Activated CD8-positive, alpha-beta memory T cell treated with anti-CD3 and anti-CD28 coated beads for 48 hours (primary cell): ENCODE data around the gene ARID5A.
A peak's percentile ranks its signal among the peaks of the same experiment; 100 is the strongest.

Experiments
- DNase-seq, 3 experiments: peaks; one replicate each; pipeline ENCODE4 v3.0.0-alpha.2; 2020; ENCODE audit warnings: low read depth in 2 of 3, low spot score in 2 of 3

Gene ARID5A

GRCh38 chr2:96527286-96528005, 9.1 kb upstream of the ARID5A start:
- peak in 2 of 3 experiments; percentile 54 to 56 for DNase-seq

GRCh38 chr2:96528006-96528699, 8.4 kb upstream of the ARID5A start:
- DNase-seq = peak in 1 of 3 experiments; percentile 42

DNA sequence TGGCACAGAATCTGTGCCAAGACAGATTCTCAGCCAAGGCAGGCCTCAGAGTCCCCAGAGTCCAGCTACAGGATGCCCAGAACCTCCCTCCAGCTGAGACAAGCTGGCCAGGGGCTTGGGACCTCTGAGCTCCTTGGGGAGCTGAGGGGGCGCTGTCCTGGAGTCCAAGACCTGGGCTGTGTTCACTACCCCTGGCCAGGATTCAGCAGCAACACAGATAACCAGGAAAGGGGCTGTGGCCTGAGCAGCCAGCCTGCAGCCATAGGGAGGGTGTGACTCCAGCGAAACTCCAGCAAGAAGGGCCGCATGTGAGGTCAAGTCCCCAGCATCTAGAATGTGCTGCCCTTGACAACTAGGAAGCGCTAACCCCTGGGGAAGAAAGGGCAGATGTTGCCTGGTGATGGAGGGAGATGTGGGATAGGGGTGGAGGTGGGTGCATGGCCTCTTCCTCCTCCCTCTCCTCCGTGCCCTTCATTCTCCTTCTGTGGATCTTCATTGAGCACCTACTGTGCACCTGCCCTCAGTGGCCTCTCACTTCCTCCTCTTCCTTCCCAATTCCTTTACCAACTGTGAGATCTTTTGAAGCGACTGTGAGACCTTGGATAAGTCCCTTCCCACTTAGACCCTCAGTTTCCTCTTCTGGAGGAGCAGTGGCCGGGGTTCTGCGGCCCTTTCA, 7.7 kb upstream of the ARID5A start:
- no peak for DNase-seq

GRCh38 chr2:96529376-96530143, 7.0 kb upstream of the ARID5A start:
- no peak for DNase-seq

GRCh38 chr2:96530144-96530430, 6.5 kb upstream of the ARID5A start:
- DNase-seq = no peak

- no peak for DNase-seq
Measured at GRCh38 chr2:96530474-96531357, 5.8 kb upstream of the ARID5A start.

- DNase-seq = no peak
Measured at GRCh38 chr2:96531366-96531765, 5.2 kb upstream of the ARID5A start.

DNA sequence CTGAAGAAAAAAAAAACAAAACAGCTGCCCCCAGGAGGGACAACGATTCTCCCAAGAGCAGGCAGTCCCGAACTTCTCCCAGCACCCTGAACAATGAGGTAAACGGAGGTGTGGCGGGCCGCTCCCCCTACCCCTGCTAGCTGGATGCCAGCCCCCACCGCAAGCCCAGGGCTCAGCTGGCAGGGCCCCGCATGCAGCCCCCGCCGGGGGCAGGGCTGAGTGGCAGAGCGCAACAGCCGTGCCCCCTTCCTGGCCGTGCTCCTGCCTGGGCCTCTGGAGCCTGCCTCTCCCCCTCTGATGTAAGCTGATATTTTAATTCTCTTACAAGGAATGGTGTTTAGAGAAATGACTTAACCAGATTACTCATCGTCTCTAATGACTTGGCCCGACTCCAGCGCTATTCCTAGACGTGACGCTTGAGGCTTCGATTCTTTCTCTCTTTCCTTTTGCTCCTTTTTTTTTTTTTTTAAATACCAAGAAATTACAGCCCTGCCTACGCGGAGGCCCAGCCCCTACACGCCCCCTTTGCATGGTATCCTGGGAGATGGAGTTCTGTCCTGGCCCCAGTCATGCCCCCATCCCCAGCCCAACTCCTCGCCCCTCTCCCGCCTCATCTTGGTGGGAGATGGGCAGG, 4.6 kb upstream of the ARID5A start:
- peak in 1 of 3 experiments; percentile 61 for DNase-seq

DNA sequence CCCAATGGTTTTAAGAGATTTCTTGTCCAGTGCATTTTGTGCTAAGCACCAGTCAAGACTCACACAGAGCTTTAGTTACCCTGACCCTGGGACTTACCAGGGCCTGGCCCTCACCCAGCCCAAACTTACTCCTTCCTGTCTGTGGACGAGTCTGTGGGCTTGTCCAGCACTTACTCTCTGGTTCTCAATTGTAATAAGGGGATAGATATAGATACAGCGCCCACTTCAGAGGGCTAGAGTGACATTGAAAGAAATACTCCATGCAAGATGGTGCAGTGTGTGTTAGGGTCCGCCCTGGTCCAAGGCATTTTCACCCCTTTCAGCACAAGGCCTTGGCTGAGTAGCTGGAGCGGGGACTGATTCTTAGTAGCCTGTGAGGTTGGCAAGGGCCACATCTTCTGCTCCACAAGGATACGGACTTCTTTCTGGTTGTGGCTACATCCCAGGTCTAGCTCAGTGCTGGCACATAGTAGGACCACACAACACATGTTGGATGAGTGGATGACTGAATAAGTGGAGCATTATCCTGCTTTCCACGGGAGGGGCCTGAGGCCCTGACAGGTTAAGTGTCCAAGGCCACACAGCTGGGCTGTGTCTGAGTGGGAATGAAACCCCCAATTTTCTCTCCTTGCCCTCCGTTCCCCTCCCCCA, 3.8 kb upstream of the ARID5A start:
- no peak for DNase-seq

DNA sequence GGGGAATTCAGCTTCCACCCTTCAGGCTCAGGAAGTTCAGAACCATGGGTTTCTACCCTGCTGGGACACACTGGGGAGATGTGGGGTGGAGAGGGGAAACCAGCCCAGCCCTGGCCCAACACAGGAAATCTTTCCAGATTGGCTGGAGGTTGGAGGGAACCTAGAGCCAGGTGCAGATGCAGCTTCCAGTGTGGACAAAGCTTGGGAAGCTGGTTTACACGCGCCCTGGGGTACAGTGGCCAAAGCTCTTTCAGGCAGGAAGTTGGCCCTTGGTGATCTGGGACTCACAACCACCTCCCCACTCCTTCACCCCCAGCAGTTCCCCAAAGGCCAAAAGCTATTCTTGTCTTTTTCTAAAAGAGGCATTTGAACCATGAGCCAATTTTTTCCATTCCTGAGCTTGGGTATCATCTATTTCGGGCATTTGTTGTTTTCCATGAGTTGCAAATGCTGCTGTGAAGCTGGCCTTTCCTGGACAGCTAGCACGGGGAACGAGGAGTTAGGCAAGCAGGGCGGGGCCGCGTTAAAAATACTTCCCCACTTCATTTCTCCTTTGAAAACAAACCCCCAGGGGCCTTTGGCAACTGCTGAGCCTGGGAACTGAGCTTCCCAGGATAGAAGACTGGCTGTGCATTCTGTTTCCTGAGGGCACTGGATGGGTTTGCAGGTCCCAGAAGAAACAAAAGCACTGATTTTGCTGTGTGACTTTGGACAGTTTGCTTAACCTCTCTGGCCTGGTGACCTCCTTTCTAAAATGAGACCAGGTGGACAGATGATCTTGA, 3.1 kb upstream of the ARID5A start:
- no peak for DNase-seq

DNA sequence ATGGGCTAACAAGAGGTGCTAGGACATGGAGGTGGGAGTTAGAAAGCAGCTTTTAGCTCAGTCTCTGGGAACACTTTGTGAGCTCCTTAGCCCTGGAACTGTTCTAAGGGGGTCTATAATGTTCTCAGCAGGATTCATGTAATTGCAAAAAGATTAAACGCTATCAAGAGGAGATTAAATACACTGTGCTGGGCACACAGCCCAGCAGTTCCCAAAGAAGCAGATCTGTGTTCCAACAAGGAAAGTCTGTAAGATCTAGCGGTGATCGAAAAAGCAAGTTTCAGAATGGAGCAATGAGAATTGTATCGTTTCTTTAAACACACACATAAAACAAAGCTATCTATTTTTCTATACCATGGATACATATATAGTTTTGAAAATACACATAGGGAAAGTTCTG, 2.4 kb upstream of the ARID5A start:
- DNase-seq = no peak

- no peak for DNase-seq
Measured at GRCh38 chr2:96534701-96535181, 1.8 kb upstream of the ARID5A start.

- DNase-seq = no peak
Measured at GRCh38 chr2:96535331-96535730, 1.2 kb upstream of the ARID5A start.

DNA sequence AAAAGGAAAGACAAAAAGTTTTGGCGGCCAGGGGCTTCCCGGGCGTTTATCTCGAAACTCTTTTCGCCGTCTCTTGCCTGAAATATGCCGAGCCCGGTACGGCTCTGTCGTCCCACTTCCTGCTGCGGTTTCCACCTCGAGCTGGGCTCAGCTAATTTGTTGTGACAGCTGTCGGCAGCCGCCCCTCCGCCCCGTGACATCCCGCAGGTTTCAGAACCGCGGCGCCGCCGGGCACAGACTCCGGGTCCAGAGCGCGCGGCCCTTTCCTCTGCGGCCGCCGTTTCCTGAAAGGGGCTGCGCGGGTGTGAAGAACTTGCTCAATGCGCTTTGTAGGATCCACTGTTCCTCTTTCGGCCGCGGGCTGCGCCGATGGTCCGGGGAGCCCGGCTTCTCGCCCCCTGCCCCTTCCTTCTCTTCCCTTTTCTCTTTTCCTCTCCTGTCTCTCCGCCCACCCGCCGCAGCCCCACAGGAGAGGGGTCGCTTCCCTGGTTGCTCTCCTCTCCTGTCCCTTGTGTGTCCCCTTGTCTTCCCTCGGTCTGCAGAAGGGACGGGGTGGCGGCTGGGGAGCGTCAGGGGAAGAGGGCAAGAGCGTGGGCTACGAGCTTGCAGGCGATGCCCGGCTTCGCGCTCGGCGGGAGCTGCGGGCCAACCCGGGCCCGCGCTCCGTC, 648 bp downstream of the ARID5A start:
- DNase-seq = peak in 2 of 3 experiments; percentile 71 to 74

DNA sequence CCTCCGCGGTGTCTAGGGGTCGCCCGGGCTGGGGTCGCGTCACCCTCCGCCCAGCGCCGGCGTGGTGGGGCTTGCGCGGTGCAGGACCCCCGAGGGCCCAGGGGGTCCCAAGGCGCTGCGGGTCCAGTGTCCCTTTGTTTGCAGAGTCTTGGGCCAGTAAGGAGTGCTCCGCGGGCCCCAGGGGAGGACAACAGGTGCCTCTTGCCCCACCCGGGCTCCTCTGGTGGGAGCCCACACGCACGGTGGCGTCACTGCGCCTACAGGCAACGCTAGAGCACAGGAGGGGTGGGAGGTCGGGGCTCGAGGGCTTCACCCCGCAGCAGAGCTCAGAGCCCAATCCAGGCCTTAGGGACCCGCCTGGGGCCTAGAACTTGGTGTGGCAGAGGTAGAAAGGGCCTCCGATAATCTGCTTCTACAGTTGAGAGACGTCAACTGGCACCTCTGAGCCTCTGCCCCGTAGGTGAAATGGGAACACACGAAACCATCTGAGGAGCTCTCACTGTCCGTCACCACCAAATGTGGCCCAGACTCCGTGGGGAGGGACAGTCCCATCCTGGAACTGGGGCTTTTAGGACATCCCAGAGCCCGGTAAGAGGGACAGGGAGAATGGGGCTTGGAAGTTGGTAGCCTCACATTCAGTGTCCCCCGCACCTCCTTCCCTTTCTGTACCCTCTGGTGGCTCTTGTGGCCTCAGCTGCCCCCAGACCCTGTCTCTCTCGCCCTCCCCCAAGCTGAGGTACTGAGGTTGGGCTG, 1.4 kb downstream of the ARID5A start:
- no peak for DNase-seq

DNA sequence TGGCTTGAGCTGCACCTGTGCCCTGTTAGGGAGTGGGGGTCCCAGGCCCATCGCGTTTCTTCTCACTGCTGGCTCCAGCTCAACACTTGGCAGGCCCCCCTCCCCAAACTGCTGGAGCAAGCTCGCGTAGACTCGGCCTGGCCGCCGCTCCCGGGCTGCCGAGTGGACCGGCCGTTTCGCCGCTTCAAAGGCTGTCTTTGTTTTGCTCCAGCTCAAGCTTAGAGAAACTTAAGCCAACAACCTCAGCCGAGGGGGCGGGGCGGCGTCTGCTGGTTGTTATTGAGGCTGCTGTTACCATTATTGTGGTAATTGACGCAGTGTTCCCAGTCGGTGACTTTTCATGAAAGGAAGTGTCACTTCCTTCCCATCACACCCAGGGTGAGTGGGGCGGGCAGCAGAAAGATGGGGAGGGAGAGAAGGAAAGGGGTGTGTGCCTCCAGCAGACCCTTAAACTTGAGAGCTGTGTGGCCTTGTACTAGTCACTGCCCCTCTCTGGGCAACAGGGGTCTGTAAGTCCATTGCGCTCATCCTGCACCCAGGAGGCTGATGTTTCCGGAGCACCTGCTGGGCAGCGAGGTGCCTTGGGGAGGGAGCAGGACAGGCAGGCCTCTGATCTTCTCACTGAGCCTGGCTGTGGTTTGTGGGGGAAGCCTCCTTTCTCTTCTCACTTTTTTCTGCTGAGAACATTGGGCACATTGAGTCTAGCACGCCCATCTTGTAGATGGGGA, 2.1 kb downstream of the ARID5A start:
- DNase-seq = peak in 2 of 3 experiments; percentile 78 to 79
